ENCODE measurements around the gene BSG. TPM values are rescaled to one million over a fixed set of nuclear protein-coding genes. Genes with fewer than 3 reads are reported as not detected.

The BSG gene
- polyA plus RNA-seq, 1 donor from 2014 or later: 209 TPM

DNA sequence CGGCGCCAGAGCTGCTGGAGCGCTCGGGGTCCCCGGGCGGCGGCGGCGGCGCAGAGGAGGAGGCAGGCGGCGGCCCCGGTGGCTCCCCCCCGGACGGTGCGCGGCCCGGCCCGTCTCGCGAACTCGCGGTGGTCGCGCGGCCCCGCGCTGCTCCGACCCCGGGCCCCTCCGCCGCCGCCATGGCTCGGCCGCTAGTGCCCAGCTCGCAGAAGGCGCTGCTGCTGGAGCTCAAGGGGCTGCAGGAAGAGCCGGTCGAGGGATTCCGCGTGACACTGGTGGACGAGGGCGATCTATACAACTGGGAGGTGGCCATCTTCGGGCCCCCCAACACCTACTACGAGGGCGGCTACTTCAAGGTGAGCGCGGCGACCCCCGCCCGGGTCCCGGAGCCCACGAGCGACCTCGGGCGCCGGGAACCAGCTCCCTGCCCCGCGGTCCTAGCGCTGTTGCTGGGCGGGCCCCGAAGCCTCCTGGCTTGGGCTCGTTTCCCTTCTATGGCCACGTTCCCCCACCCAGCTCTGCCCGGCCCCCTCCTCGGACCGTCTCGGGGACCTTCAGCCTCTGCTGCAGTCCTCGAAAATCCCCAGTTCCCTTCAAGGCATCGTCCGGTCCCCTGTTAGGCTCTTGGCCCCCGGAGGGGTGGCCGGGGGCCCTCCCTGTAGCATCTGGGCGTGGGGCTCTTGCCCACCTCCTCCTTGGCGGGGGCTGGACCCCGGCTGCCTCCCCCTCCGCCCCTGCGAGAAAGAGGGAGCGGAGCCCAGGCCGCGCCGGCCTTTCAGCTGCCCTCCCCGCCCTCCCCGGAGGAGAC lies 40.4 kb upstream of the BSG start, which contains the start of gene CDC34:
CDC34 (plus strand) TSS at position 8 of the 808 bp plus-strand sequence; CDS start at position 180, 172 bp downstream.
- TF ChIP-seq MXI1 (conservative IDR thresholded peaks at IDR 0.05; ENCODE audit: poor library complexity, severe bottlenecking) (no peak), EZH2 (IDR thresholded peaks at IDR 0.05; ENCODE audit: borderline replicate concordance, insufficient read depth, low read length, poor library complexity, severe bottlenecking) (no peak), SMC3 (conservative IDR thresholded peaks at IDR 0.05; ENCODE audit: poor library complexity) (no peak), RAD21 (conservative IDR thresholded peaks at IDR 0.05) (no peak), POLR2AphosphoS5 (IDR thresholded peaks at IDR 0.05) (peak; percentile 70)
- TF ChIP-seq, protein P1, sequence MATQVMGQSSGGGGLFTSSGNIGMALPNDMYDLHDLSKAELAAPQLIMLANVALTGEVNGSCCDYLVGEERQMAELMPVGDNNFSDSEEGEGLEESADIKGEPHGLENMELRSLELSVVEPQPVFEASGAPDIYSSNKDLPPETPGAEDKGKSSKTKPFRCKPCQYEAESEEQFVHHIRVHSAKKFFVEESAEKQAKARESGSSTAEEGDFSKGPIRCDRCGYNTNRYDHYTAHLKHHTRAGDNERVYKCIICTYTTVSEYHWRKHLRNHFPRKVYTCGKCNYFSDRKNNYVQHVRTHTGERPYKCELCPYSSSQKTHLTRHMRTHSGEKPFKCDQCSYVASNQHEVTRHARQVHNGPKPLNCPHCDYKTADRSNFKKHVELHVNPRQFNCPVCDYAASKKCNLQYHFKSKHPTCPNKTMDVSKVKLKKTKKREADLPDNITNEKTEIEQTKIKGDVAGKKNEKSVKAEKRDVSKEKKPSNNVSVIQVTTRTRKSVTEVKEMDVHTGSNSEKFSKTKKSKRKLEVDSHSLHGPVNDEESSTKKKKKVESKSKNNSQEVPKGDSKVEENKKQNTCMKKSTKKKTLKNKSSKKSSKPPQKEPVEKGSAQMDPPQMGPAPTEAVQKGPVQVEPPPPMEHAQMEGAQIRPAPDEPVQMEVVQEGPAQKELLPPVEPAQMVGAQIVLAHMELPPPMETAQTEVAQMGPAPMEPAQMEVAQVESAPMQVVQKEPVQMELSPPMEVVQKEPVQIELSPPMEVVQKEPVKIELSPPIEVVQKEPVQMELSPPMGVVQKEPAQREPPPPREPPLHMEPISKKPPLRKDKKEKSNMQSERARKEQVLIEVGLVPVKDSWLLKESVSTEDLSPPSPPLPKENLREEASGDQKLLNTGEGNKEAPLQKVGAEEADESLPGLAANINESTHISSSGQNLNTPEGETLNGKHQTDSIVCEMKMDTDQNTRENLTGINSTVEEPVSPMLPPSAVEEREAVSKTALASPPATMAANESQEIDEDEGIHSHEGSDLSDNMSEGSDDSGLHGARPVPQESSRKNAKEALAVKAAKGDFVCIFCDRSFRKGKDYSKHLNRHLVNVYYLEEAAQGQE (IDR thresholded peaks at IDR 0.05; ENCODE audit: borderline replicate concordance): no peak
- Histone ChIP-seq H3K9me3 (ENCODE audit: low read length) (no peaks in the 10 kb centered on the region), H3K27me3 (ENCODE audit: insufficient read depth, low read depth, low read length) (no peaks in the 10 kb centered on the region), H2AFZ (ENCODE audit: low read depth, low read length) (peak within 1 kb of the TSS; percentile 27), H3K9ac (ENCODE audit: low read length) (peak within 1 kb of the TSS; percentile 95), H3K79me2 (replicated peaks; ENCODE audit: insufficient read depth, low read length) (peaks cover 30% of the 10 kb centered on the region), H3K36me3 (ENCODE audit: insufficient read depth, low read length) (no peaks in the 10 kb centered on the region), H3K9me2 (ENCODE audit: insufficient read depth, low read length) (no peaks in the 10 kb centered on the region), H4K20me1 (ENCODE audit: insufficient read depth) (peaks cover 16% of the 10 kb centered on the region), H3F3A (ENCODE audit: insufficient read depth, low read length, poor library complexity, severe bottlenecking) (no peaks in the 10 kb centered on the region), H3K4me3 (ENCODE audit: low read length) (peak within 1 kb of the TSS; percentile 99), H3K4me2 (ENCODE audit: low read length) (peak within 1 kb of the TSS; percentile 67), H3K27ac (ENCODE audit: low read length) (peak within 1 kb of the TSS; percentile 88)

DNA sequence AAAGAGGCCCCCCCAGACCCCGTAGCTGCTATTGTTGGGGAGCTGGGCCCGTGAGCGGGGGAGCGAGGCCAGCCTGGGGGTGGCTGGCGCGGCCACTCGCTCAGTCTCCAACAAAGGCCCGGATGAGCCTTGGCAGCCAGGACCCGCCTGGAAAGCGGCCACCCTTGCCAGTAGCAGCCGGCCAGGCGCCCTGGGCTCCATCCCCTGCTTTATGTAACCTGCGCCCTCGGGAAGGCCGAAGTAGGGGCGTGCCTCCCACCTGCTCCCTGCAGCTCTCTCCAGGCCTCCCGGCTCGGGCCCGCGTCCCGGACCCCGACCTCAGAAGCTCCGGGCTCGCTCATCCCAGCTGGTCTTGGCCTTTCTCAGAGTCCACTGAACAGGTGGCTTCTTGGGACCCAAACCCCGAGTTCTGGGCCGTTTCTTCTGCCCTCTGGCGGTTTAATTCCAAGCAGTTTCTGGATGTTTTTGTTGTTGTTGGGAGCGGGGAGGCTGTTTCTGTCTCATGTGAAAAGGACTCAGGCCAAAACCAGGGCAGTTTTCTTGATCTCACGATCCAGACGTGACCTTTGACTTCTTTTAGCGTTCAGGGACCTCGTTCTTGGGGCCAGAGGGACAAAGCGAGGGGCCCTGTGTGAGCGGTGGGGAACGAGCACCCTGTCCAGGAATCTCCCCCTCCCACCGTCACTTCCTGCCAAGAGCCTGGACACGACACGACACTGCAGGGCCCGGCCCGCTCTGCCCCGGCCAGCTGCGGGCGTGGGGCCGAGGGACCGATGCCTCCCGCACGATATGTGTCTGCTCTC lies 39.6 kb upstream of the BSG start:
- H4K20me1 ChIP-seq (ENCODE audit: insufficient read depth): peaks cover 16% of the 10 kb centered on the region
- H3K9ac ChIP-seq (ENCODE audit: low read length): peak overlapping the region; percentile 95
- H3K9me2 ChIP-seq (ENCODE audit: insufficient read depth, low read length): no peaks in the 10 kb centered on the region
- no peaks in the 10 kb centered on the region for H3K9me3 ChIP-seq (ENCODE audit: low read length)
- H3K4me3 ChIP-seq (ENCODE audit: low read length): peak overlapping the region; percentile 99
- peak; percentile 60 for TF ChIP-seq RAD21 (conservative IDR thresholded peaks at IDR 0.05)
- TF ChIP-seq EP300 (conservative IDR thresholded peaks at IDR 0.05; ENCODE audit: poor library complexity, severe bottlenecking): no peak
- no peak for TF ChIP-seq EZH2 (IDR thresholded peaks at IDR 0.05; ENCODE audit: borderline replicate concordance, insufficient read depth, low read length, poor library complexity, severe bottlenecking)
- peak; percentile 17 for TF ChIP-seq MXI1 (conservative IDR thresholded peaks at IDR 0.05; ENCODE audit: poor library complexity, severe bottlenecking)
- TF ChIP-seq SMC3 (conservative IDR thresholded peaks at IDR 0.05; ENCODE audit: poor library complexity): peak; percentile 77
- no peak for TF ChIP-seq POLR2AphosphoS5 (IDR thresholded peaks at IDR 0.05)
- TF ChIP-seq TAF1 (IDR thresholded peaks at IDR 0.05; ENCODE audit: low read depth): no peak
- TF ChIP-seq, protein P2, sequence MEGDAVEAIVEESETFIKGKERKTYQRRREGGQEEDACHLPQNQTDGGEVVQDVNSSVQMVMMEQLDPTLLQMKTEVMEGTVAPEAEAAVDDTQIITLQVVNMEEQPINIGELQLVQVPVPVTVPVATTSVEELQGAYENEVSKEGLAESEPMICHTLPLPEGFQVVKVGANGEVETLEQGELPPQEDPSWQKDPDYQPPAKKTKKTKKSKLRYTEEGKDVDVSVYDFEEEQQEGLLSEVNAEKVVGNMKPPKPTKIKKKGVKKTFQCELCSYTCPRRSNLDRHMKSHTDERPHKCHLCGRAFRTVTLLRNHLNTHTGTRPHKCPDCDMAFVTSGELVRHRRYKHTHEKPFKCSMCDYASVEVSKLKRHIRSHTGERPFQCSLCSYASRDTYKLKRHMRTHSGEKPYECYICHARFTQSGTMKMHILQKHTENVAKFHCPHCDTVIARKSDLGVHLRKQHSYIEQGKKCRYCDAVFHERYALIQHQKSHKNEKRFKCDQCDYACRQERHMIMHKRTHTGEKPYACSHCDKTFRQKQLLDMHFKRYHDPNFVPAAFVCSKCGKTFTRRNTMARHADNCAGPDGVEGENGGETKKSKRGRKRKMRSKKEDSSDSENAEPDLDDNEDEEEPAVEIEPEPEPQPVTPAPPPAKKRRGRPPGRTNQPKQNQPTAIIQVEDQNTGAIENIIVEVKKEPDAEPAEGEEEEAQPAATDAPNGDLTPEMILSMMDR (IDR thresholded peaks at IDR 0.05; ENCODE audit: poor library complexity, severe bottlenecking): peak; percentile 78
- TF ChIP-seq, protein P1 (IDR thresholded peaks at IDR 0.05; ENCODE audit: borderline replicate concordance): no peak
- no peaks in the 10 kb centered on the region for H3F3A ChIP-seq (ENCODE audit: insufficient read depth, low read length, poor library complexity, severe bottlenecking)
- peak overlapping the region; percentile 67 for H3K4me2 ChIP-seq (ENCODE audit: low read length)
- H3K36me3 ChIP-seq (ENCODE audit: insufficient read depth, low read length): no peaks in the 10 kb centered on the region
- no peak overlapping the region for H2AFZ ChIP-seq (ENCODE audit: low read depth, low read length)
- peaks cover 30% of the 10 kb centered on the region for H3K79me2 ChIP-seq (replicated peaks; ENCODE audit: insufficient read depth, low read length)
- peak overlapping the region; percentile 88 for H3K27ac ChIP-seq (ENCODE audit: low read length)
- no peaks in the 10 kb centered on the region for H3K27me3 ChIP-seq (ENCODE audit: insufficient read depth, low read depth, low read length)

All from neural cell (in vitro differentiated cells).